ENCODE data around the gene BCL11B. TPM values are rescaled to one million over a fixed set of nuclear protein-coding genes. Genes with fewer than 3 reads are reported as not detected.
"Not testable (repeated sequence)": the region's sequence is repeated elsewhere in the genome, so short reads cannot be mapped to it uniquely, and the experiment has no call there.

The BCL11B gene
- total RNA-seq, 2 donors from 2014 or later = 12.9 to 27.6 TPM

DNA sequence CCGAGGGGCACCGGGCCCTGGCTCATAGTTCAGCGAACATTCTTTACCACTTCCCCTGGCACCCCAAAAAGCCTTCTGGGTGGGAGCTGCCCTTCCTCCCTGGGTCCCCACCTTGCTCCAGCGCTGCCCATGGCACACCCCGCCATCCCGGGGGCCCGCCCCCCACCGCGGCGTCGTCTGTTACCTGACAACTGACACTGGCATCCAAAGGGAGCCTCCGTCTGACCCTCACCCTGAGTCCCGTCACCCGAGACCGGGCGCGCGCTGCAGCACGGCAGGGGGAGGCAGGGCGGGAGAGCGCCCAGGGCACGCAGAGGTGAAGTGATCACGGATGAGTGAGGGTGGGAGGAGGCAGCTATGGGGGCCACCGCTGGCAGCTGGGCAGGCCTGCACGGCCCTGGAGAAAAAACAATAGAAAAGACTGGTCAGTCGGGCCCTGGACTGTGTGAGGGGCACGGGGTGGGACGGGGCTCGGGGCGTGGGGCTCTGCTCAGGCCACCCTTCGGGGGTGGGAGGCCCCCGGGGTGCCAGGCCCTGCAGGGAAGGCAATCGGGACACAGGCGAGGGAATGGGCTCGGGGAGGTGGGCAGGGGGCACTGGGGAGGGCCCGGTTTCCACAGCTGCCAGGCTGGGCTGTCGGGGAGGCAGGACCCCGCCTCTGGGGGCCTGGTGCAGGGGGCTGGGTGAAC lies 40.7 kb downstream of the BCL11B start:
- Mint-ChIP-seq H3K4me3 (no peak overlapping the region), H3K36me3 (peaks cover 10% of the 10 kb centered on the region), H3K27me3 (no peaks in the 10 kb centered on the region), H3K9me3 (peaks cover 4% of the 10 kb centered on the region), H3K4me1 (ENCODE audit: low read depth in 2 of 2) (peaks cover 75 to 78% of the 10 kb centered on the region in 2 donors), H3K27ac (peak overlapping the region; percentile 84 to 91)
- ATAC-seq = no peak
- no peak for DNase-seq (ENCODE audit: low spot score)

DNA sequence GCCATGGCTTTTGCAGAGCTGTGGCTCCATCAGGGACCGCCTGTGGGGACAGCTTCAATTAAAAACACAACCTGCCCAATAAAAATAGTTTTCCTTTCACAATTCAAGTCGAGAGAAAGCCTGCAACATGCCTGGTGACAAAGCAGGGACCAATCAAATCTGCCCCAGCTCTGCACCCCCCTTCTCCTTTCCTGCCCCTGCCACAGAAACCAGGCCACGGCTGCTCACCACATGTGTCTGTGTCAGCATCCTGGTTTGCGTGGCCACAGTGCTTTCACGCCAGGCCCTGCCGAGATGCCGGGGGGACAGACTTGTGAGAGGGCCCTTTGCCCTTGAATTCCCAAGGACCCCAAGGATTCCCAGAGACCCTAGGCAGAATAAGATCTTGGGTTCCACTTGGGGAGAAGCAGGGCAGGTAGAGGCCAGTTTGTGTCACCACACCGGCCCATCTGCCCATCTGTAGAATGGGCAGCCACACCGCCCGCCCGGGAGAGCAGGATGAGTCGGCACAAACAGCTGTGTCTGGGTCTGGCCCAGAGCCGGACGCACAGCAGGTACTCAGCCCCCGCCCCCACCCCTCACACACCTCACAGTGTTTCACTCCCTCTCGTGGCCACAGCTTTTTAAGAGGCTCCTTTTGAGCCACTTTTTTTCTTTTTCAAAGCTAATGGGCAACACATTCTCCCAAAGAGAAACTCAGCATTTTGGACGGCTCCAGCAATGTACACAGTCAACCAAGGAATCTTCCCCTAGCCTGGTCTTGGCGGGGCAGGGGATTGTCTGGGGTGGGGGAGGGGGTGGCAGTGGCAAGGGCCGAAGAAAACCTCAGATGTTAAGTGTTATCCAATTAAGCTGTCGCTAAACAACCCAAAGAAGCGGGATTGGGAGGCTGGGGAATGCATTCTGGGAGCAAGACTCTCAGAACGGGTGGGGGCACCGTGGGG lies 41.5 kb downstream of the BCL11B start:
- ATAC-seq = peak; percentile 83 to 87
- peaks cover 4% of the 10 kb centered on the region for H3K9me3 Mint-ChIP-seq
- H3K27me3 Mint-ChIP-seq = no peaks in the 10 kb centered on the region
- H3K4me3 Mint-ChIP-seq = peak overlapping the region; percentile 57
- DNase-seq (ENCODE audit: low spot score) = peak; percentile 84
- H3K27ac Mint-ChIP-seq = peak overlapping the region; percentile 84 to 91
- peaks cover 5% of the 10 kb centered on the region for H3K36me3 Mint-ChIP-seq
- H3K4me1 Mint-ChIP-seq (ENCODE audit: low read depth in 2 of 2) = peaks cover 73 to 78% of the 10 kb centered on the region in 2 donors

DNA sequence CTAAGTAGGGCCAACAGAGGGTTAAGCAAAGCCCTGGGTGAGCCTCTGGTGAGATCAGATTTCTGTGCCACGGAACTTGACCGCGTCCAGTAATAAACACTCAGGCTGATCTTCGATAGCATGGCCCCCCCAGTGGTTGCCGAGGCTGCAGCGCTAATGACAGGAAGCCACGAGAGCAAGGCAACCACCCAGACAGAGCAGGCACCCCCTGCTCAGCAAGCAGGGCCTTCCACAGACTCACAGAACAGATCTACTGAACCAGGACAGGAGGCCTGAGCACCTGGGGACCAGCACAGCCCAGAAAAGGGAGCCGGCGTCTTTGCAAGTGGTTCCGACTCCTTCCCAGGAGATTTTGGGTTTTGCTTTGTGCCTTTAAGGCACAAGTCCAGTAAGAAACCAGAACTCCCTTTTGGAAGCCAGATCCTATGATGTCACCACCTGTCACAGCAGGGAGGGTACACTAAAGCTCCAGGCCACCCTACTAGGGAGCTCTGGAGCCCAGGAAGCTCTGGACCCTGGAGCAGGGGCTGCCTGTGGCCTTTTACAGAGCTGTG lies 42.3 kb downstream of the BCL11B start:
- DNase-seq (ENCODE audit: low spot score) = no peak
- Mint-ChIP-seq H3K36me3 (no peaks in the 10 kb centered on the region), H3K4me1 (ENCODE audit: low read depth in 2 of 2) (peaks cover 70 to 77% of the 10 kb centered on the region in 2 donors), H3K4me3 (peak overlapping the region; percentile 57), H3K27me3 (no peaks in the 10 kb centered on the region), H3K27ac (peak overlapping the region; percentile 84 to 91), H3K9me3 (peaks cover 4% of the 10 kb centered on the region)
- ATAC-seq = peak in 1 of 2 donors; percentile 18

DNA sequence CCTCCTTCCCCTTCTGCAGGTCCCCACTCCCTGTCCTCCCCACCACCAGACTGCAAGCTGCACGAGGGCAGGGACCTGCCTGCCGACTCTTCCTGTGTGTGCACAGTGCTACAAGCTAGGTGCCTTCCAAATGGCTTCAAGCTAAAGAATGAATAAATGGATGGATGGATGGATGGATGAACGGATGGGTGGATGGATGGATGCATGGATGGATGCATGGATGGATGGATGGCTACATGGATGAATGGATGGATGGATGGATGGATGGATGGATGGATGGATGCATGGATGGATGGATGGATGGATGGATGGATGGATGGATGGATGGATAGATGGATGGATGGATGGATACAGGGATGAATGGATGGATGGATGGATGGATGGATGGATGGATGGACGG lies 43.2 kb downstream of the BCL11B start:
- DNase-seq (ENCODE audit: low spot score); ATAC-seq; H3K9me3 Mint-ChIP-seq; H3K36me3 Mint-ChIP-seq; H3K27me3 Mint-ChIP-seq: not testable (repeated sequence)
- H3K4me3 Mint-ChIP-seq = peak overlapping the region; percentile 55
- H3K4me1 Mint-ChIP-seq (ENCODE audit: low read depth in 2 of 2) = peaks cover 76 to 80% of the 10 kb centered on the region in 2 donors
- H3K27ac Mint-ChIP-seq = peak overlapping the region; percentile 84 to 91

DNA sequence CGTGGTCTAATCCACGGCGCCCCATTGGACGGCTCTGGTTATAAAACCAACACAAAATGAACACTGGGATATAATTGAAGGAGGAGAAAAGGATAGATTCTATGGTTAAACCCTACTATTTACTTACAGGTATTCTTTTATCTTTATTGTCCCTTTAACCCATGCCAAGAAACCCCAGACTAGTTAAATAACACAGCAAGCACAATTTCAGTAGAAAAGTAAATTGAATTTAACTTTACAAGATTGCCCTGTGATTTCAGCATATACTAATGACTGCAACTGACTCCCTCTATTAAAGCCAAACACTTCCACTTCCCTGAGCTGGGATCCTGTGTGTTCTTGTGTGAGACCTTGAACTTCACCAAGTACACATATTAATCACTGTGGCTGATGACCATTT lies 45.3 kb downstream of the BCL11B start:
- Mint-ChIP-seq H3K36me3 (no peaks in the 10 kb centered on the region), H3K4me1 (ENCODE audit: low read depth in 2 of 2) (peaks cover 70 to 77% of the 10 kb centered on the region in 2 donors), H3K9me3 (peaks cover 4% of the 10 kb centered on the region), H3K4me3 (peak overlapping the region; percentile 44), H3K27me3 (no peaks in the 10 kb centered on the region), H3K27ac (peak overlapping the region; percentile 84 to 91)
- DNase-seq (ENCODE audit: low spot score) (no peak), ATAC-seq (no peak)

DNA sequence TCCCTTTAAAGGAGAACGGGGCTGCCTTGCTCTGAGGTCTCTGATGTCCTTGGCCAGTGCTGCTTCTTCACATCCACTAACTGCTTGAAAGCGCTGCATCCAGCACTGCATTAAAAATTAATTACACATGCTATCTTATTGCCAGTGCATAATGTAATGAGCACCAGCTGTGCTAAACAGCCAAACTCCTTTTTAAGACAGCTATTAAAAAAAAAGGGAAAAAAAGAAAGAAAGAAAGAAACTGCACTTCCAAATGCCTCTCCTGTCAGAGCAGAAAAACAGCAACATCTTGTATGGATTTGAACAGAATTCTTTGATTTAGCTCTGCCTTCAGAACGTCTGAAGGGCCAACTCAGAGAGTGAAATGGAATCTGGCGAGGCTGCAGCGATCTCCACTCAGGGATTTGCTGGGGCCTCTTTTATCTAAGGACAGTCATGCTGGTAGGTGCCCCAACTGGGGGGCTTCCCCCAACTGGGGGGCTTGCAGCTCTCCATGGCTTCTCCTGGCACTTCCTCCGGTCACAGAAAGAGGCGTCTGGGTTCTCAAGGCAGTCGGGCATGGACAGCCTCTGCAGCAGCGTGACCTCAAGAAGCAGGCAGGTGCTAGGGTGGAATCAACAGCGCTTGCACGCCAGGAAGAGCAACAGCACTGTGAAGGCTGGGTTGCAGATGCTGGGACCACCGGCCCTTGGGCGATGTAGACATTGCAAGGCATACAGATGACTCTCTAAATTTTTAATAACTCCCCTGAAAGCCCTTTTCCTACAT lies 46.4 kb downstream of the BCL11B start:
- Mint-ChIP-seq H3K4me1 (ENCODE audit: low read depth in 2 of 2) (peaks cover 68 to 72% of the 10 kb centered on the region in 2 donors), H3K4me3 (no peak overlapping the region), H3K36me3 (no peaks in the 10 kb centered on the region), H3K27me3 (no peaks in the 10 kb centered on the region), H3K9me3 (peaks cover 4% of the 10 kb centered on the region), H3K27ac (peak overlapping the region; percentile 84 to 91)
- ATAC-seq = no peak
- no peak for DNase-seq (ENCODE audit: low spot score)

DNA sequence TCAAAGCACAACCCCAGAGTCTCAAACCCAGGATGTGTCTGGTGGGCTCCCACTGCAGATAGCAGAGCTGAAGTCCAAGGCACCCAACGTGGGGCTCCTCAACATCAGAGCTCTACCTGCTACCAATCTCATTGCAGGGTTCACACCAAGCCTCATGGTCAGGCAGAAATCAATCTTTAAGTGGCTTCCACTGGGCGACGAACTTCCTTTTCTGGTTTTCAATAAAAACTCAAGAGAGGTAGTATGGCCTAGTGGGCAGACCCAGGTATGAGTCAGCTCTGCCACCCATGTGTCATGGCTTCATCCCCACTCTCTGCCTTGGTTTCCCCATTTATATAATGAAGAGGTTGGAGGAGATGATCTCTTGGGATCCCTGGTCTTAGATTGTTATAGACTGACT lies 47.0 kb downstream of the BCL11B start:
- DNase-seq (ENCODE audit: low spot score) = no peak
- H3K27me3 Mint-ChIP-seq = no peaks in the 10 kb centered on the region
- no peaks in the 10 kb centered on the region for H3K36me3 Mint-ChIP-seq
- ATAC-seq = no peak
- peaks cover 4% of the 10 kb centered on the region for H3K9me3 Mint-ChIP-seq
- peak overlapping the region; percentile 57 to 84 for H3K27ac Mint-ChIP-seq
- peaks cover 62 to 71% of the 10 kb centered on the region in 2 donors for H3K4me1 Mint-ChIP-seq (ENCODE audit: low read depth in 2 of 2)
- H3K4me3 Mint-ChIP-seq = no peak overlapping the region

DNA sequence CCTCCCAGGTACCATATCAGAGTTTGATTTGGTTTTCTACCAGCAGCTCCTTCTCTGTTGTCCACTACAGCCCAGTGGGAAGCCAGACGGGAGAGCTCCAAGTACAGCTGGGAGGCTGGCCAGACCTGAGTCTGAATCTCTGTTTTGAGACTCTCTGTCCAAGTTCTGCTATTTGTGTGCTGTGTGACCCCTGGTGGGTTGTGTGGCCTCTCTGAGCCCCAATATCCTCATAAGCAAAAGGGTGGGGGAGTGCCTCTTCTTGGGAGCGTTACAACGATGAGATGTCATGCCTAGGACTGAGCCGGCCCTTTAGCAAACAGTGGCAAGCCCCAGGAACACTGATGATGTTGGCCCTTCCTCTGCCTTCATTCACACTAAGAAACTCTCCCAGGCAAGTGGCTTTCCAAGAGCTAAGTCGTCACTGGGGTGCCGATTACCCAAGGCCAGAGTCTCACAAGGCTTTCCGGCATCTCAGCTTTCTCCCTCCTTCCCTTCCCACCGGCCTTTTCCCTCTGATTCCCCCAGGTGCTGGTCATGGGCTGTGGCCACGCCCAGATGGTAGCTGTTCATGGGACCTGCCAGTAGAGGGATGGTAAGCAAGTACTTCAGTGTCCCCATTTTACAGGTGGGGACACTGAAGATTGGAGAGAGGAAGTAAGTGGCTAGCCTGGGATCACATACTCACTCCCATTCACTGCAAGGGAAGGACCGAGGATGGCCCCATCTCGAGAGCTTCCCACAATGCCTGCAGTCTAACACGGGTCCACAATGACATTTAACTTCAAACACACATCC lies 47.7 kb downstream of the BCL11B start:
- no peak for ATAC-seq
- no peak for DNase-seq (ENCODE audit: low spot score)
- H3K4me1 Mint-ChIP-seq (ENCODE audit: low read depth in 2 of 2) = peaks cover 55 to 68% of the 10 kb centered on the region in 2 donors
- H3K27ac Mint-ChIP-seq = peak overlapping the region; percentile 57 to 84
- no peaks in the 10 kb centered on the region for H3K36me3 Mint-ChIP-seq
- no peaks in the 10 kb centered on the region for H3K27me3 Mint-ChIP-seq
- peaks cover 4% of the 10 kb centered on the region for H3K9me3 Mint-ChIP-seq
- no peak overlapping the region for H3K4me3 Mint-ChIP-seq

DNA sequence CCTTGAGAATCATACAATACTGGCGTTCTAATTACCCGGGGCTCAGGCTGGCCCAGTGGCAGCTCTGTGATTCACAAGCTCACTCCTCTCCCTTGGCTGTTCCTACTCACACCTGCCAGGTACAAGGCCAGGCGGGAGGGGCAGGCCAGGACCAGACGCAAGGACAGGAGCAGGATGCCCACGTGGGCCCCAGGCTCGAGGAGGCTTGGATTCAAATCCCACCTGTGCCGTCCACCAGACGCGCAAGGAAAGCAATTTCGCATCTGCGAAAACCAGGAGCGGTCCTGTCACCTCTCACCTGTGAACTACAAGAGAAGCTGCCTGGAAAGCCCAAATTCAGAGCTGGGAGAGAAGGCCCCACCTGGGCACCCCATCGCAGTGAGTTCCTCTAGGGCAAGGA lies 50.6 kb downstream of the BCL11B start:
- peaks cover 44 to 57% of the 10 kb centered on the region in 2 donors for H3K4me1 Mint-ChIP-seq (ENCODE audit: low read depth in 2 of 2)

DNA sequence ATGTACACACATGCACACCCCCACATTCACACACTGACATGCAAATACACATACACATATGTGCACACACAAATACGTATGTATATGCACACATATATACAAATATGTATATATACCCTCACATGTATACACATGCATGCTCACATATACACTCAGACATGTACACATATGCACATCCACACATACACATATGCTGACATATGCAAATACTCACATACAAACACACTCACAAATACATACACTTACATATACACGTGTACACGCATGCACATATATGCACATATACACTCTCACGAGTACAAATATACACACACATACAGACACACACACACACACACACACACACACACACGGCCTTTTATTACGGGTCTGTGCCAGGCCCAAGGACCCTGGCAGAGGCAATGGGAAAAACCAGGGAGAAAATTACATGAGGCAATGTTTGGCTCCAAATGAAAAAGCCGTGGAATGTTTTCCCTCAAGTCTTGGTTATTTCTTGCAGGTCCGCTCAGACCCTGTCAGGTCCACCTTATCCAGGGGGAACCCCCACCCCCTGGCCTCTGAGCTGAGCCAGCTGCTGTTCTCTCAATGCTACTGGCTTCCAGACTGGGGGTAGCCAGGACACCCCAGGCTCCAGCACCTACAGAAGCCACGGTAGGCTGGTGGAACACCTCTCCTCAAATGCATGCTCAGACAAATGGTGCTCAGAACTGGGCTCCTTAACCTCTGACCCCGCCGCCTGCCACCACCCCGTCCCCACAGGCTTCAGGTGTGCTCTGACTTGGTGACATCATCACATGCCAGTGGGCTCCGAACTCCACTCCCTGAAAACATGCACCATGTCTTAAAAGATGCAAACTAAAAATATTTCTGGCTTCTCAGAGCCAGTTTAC lies 54.7 kb downstream of the BCL11B start:
- Mint-ChIP-seq H3K36me3 (no peaks in the 10 kb centered on the region), H3K27me3 (no peaks in the 10 kb centered on the region), H3K27ac (peak overlapping the region in 1 of 2 donors; percentile 53), H3K9me3 (no peaks in the 10 kb centered on the region), H3K4me3 (no peak overlapping the region), H3K4me1 (ENCODE audit: low read depth in 2 of 2) (peaks cover 42 to 47% of the 10 kb centered on the region in 2 donors)
- ATAC-seq (no peak), DNase-seq (ENCODE audit: low spot score) (no peak)

More for the DNA sequence above, 50.6 kb downstream of the BCL11B start:
- Mint-ChIP-seq H3K9me3 (no peaks in the 10 kb centered on the region), H3K27ac (no peak overlapping the region), H3K36me3 (no peaks in the 10 kb centered on the region), H3K27me3 (no peaks in the 10 kb centered on the region), H3K4me3 (no peak overlapping the region)
- no peak for ATAC-seq
- DNase-seq (ENCODE audit: low spot score) = no peak

DNA sequence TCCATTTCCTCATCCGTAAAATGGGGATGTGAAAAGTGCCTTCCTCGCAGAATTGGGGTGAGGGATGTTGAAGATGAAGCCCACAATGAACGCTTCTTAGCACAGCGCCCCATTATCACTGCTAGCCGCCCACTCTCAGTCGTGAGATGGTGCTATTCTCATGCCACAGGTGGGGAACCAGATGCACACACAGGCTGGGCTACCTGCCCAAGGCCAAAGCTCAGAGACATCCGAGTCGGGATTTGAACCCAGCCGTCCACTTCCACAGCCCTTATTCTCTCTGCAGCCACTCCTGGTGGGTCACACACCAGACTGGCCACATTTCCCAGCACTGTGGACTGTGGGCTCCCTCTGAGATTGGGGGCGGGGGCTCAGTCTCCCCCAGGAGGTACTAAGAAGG lies 55.8 kb downstream of the BCL11B start:
- Mint-ChIP-seq H3K27me3 (no peaks in the 10 kb centered on the region), H3K27ac (peak overlapping the region in 1 of 2 donors; percentile 53), H3K4me3 (no peak overlapping the region), H3K36me3 (no peaks in the 10 kb centered on the region), H3K4me1 (ENCODE audit: low read depth in 2 of 2) (peaks cover 53 to 55% of the 10 kb centered on the region in 2 donors), H3K9me3 (no peaks in the 10 kb centered on the region)
- ATAC-seq (no peak), DNase-seq (ENCODE audit: low spot score) (no peak)

DNA sequence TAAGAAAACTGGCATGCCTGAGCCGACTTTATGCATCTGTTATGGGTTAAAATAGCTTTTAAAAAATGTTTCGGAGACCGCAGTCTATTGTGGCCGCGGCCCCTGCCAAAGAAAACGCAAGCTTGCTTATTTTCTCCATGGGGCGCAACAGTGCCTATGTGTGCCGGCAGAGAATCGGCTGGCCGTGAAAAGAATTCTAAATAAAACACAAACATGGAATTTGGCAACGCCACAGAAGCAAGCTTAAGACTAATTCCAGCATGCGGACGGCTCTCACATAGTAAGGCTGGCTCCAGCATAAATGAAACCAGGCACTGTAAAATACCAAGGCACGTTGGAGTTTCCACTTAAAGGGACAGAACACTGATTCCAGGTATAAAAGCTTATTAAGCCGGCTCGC lies 56.7 kb downstream of the BCL11B start:
- no peak for ATAC-seq

More for the DNA sequence above, 56.7 kb downstream of the BCL11B start:
- H3K9me3 Mint-ChIP-seq = no peaks in the 10 kb centered on the region
- H3K27me3 Mint-ChIP-seq = no peaks in the 10 kb centered on the region
- no peak overlapping the region for H3K4me3 Mint-ChIP-seq
- peaks cover 58 to 61% of the 10 kb centered on the region in 2 donors for H3K4me1 Mint-ChIP-seq (ENCODE audit: low read depth in 2 of 2)
- DNase-seq (ENCODE audit: low spot score) = no peak
- H3K27ac Mint-ChIP-seq = peak overlapping the region; percentile 0 to 37
- H3K36me3 Mint-ChIP-seq = no peaks in the 10 kb centered on the region

Measured in natural killer cell treated with Interleukin-12 subunit alpha and Interleukin-12 subunit beta and Interleukin-15 and Interleukin-18, amount 100 ng/mL, for 72 hours (primary cell).